HG03064 (cell line): ENCODE results near the gene C15orf40.
"Not testable (repeated sequence)": the region's sequence is repeated elsewhere in the genome, so short reads cannot be mapped to it uniquely, and the experiment has no call there.

Experiments used
- ATAC-seq: cut with Tn5 transposase; IDR thresholded peaks from one replicate; pipeline ENCODE4 v1.9.1; 2021; ENCODE audit warnings: low read depth; ENCODE audit not compliant: unreplicated experiment

Gene C15orf40

GRCh38 chr15:82958638-82959037 lies 52.8 kb downstream of the C15orf40 start:
- ATAC-seq, result no peak

DNA sequence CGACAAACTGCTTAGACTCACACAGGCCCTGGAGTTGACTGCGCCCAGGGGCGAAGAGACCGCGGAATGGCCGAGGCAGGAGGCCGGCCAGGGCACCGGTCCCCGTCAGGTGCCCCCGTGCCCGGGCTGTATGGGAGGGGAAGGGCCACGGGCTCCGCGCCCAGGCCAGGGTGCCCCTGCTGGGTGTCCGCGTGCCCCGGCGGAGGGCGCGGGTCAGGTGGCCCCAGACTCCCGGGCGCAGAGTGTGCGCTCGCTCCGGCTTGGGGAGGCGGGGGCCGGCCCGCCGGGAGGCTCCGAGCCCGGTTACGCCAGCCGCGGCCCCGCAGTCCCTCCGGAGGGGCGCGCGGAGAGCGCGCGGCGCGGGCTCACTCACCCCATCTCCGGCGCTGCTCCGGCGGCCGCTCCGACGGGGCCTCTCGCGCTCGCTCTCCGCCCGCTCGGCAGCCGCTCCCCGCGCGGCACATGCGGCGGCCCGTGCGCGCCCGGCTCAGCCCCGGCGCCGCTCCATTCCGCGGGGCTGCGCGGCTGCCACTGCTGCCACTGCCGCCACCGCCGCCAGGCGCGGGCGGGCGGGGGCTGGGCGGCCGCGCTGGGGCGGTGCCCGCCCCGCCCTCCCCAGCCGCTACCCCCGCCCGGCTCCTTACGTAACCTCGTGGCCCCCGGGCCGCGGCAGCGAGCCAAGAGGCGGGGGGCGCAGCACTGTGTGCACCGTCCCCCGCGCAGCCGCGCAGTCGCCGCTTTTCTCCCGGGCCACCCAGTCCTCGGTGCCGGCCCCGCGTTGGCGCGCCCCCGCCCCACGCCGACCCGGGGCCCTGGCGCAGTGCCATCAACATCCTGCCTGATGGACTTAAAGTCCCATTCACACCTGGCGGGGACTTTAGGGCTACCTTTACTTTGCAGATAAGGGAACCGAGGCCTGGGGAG lies 59.0 kb downstream of the C15orf40 start, which contains the start of gene HOMER2:
Gene HOMER2, minus strand, starts transcription at position 563 of the 924 bp plus-strand sequence. Its CDS starts 185 bp downstream, at position 378.
- no peak for ATAC-seq

DNA sequence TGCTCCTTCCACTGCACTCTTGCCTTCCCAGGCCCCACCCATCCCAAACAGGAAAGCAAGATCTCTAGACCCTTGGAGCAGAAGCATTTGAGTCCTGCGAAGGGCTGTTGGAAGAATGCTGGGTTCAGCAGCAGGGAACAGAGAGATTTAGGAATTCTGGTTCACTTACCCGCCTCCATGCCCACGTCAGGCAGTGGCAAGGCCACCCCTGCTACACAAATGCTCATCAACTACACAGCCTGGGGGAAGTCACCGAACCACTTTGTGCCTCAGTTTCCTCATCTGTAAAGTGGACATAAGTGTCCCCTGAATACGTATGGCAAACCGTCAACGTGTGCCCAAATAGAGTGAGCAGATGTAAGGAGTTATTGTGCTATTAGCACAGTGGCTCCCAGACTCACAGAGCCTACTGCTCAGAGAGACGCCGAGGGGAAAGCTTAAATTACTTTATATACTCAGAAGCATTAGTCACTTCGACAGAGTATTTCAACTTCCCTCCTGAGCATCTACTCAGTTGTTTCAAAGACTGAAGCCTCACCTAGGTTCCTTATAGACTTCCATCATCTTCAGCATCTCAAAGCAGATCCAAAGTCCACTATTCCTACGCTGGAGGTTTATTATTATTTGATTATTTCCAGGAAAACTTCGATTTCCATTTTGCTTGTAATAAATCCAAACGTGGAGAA lies 59.8 kb downstream of the C15orf40 start:
- ATAC-seq, result no peak

DNA sequence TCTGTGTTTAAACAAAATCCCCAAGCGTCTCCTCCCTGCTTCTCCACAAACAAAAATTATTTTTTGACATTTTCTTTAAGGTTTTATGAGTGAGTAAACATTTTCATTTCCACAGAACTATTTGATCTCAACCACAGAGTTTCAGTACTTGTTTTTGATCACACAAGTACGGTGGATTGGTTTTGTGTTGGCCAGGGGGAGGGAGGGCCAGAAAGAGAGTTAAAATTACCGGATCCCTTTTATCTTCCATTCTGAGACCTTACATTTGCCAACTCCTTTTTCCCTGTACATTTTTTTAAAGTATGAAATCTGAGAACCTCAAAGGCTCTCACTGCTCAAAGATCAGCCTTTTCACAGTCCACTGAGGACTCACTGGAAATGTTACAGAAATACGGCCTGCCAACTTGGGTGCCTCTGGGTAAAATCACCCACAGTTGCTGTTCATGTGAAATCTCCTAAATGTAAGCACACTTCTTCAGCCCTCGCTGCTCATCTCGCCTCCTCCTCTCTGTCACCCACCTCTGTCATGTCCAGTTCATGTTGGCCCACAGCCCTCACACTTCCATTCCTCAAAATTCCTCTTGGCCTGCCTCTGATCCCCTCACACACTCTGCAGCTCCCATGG lies 60.6 kb downstream of the C15orf40 start:
- ATAC-seq, result no peak

DNA sequence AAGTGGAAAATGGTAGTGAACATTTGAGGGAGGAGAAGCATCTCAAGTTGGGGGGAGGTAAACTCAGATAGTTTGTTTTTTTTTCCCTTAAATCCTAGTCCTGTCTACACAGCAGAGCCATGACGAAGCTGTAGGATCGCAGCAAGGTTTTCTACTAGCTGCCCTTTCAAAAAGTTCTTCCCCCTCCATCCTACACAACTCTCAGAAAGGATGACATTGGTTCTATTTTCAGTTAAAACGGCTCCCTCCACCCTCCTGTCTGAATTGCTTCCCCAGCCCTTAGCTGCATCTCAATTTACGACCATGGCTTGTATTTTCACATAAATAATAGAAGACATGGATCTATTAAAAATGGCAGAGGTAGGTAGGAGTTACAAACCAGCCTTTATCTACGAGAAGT lies 61.1 kb downstream of the C15orf40 start:
- no peak for ATAC-seq

GRCh38 chr15:82946155-82946701 lies 65.2 kb downstream of the C15orf40 start:
- ATAC-seq, result no peak

DNA sequence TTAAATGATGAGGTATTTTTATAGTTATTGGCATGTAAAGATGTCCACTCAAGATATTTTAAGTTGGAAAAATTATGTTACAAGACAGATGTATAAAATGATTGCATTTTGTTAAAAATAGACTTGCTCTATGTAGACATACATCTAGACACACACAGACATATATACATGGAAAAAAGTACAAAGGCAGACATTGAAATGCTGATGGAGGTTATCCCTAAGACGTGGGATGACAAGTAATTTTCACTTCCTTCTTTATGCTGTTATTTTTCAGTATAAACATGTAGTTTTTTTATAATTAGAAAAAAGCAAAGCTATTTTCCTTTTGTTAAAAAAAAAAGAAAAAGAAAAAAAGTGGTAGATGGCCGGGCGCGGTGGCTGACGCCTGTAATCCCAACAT lies 66.1 kb downstream of the C15orf40 start:
- ATAC-seq, result no peak

GRCh38 chr15:82944821-82945220 lies 66.6 kb downstream of the C15orf40 start:
- ATAC-seq, result no peak

- ATAC-seq, result no peak
These were observed 67.4 kb downstream of the C15orf40 start for GRCh38 chr15:82944056-82944455.

DNA sequence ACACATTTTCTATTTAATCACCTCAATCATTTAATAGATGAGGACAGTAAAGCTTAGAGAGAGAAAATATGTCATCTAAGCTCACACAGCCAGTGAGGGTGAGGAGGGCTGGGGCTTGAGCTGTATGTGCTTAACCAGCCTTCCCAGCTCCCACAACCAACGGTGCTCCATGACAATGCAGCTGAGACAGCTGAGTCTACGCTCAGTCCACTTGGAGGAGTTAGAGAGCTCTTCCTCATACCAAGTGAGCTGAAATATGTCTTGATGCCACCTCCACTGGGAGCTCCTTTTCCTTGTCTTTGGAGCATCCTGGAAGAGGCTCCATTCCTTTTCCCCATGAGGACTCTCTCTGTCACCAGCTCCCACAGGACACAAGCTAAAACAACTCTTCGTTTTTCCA lies 68.3 kb downstream of the C15orf40 start:
- ATAC-seq, result no peak

GRCh38 chr15:82942691-82943090 lies 68.7 kb downstream of the C15orf40 start:
- ATAC-seq, result no peak

DNA sequence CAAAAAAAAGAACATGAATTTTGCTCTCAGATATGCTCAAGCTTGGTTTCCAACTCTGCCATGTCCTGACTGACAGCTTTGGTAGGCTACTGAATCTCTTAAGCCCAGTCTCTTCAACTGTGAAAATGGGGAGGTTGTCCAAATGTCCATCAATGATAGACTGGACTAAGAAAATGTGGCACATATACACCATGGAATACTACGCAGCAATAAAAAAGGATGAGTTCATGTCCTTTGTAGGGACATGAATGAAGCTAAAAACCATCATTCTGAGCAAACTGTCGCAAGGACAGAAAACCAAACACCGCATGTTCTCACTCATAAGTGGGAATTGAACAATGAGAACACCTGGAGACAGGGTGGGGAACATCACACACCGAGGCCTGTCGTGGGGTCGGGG lies 71.8 kb downstream of the C15orf40 start:
- not testable (repeated sequence) for ATAC-seq
